GM11168 (cell line): ENCODE measurements around the gene FGF14.
"Not testable (repeated sequence)": the region's sequence is repeated elsewhere in the genome, so short reads cannot be mapped to it uniquely, and the experiment has no call there.

ENCODE experiments used
- in situ Hi-C: fragments of 300-500 bp; cut with MboI; formaldehyde crosslinking; loops from one replicate; pipeline ENCODE4 v1.12.0; 2022; ENCODE audit warnings: low sequenced_read_pairs; ENCODE audit not compliant: unreplicated experiment

Gene FGF14

DNA sequence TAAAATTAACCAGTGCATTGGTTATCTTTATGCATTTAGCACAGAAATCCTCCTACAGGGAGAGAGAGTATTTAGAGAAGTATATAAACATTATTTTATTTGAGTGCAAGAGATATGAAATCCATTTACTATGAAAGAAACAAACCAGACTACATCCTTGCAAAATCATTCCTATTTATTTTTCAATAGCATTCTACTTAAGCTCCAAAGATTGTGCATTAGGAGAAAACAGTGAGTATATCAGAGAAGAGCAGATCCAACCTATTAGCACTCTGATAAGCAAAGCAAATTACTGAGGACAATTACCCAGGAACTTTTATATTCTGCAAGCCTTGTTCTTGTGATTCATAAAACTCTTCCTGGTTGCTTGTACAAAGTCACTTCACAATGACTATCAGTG is 256.1 kb downstream of the FGF14 start:
- in situ Hi-C loops = no loop called here

DNA sequence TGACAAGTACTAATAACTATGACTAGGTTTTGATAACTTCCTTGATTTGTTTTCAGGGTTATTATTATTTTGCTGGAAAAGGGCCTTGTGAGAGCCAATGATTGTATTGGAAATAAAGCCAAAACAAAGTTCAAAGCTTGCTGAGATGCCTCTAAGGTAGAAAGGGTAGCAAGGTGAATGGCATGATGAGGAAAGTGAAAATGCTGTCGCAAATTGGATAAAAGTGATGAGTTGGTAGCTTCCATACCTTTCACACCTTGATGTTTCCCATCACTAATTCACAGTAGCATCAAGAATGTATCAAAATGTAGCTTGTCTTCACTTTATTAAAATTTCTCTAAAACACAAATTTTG is 259.4 kb downstream of the FGF14 start:
- in situ Hi-C loops = no loop called here

DNA sequence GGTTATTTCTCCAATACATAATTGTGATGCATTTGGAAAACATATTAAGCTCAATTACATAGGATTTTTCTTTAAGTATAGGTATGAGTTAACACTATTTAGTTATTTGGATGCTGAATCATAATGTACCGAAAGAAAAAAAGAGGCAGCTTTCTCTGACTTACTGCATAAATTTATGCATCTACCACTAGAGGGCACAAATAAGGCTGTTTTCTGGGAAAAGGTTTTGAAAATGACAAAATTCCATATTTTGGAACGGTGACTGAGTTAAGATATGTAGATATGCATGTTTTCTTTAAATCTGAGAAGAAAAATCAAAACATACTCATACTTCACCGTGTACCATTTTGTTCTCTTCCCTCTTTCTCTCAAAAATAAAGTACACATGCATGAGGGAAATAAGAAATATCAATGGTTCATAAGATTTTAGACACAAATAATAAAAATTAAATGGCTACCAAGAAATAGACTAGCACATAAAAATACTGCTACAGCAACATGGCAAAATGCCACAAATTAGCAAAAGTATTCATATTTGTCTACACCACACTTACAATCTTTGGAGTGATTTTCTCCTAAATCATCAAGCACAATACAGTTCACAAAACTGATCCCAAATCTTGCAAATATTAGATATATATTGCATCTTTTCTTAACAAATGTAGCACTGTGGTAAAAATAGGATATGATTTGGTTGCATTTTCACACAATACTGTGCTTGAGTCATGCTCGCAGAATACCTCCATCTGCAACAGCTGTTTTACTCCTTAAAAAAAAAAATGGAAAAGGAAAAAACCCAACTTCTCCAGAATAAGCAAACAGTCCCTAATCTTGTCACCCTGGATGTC is 260.0 kb downstream of the FGF14 start:
- in situ Hi-C loops = no loop called here

DNA sequence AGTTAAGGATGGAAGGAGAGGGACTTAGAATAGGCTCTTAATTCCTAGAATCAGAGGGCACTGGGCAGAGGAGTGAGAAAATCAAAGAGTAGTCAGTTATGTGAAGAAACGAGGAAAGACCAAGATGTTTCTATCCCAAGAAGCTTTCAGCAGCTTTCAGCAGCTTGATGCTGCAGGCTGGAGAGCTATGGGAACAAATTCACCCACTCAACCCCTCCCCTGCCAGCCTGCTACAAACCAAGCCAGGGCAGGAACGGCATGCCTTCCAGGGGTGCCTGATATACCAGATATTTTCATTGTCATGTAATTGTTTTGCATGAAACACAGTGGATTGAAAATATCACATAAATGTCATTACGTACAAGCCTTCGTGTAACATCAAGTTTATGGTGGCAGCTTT is 262.2 kb downstream of the FGF14 start:
- in situ Hi-C loops = no loop called here

DNA sequence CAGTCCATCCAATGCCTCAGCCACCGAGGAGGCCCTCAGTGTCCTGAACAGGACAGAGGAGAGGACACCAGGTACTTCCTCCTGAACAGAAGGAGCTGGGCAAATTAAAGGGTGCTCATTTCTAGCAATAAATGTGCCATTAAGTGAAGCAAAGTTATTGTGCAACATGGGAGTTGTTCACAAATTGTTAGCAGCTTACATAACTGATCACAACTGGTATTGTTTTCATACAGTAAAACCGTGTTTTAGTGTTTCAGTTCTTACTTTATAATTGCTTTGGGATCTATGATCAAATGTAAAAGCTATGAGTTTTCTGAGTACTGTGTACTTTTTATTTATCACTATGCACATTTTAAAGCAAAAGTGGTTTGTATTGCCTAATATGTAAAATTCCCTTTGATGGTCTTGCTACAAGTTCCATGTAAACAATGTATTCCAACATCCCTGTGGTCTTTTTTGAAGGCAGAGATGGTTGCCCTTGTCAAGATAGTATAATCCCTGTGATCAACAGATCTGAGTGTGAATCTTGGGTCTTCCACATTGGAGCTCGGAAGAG is 263.1 kb downstream of the FGF14 start:
- in situ Hi-C loops = no loop called here

DNA sequence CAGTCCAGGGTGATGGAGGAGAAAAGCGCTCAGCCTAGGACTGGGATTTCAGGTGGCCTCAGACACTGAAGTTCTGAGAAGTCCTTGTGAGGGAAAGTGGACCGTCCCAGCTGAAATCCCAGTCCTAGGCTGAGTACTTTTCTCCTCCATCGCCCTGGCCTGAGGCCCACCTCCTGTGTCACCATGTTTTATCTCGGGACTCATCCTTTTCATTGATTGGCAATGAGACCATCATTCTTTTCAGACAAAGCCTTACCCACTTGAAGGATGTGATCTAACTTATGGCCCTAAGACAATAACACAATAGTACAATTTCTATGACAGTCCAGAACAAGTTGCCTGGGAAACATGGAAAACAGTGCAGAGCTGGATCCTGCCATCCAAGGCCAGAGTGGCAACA is 263.9 kb downstream of the FGF14 start:
- in situ Hi-C loops = not testable (repeated sequence)

DNA sequence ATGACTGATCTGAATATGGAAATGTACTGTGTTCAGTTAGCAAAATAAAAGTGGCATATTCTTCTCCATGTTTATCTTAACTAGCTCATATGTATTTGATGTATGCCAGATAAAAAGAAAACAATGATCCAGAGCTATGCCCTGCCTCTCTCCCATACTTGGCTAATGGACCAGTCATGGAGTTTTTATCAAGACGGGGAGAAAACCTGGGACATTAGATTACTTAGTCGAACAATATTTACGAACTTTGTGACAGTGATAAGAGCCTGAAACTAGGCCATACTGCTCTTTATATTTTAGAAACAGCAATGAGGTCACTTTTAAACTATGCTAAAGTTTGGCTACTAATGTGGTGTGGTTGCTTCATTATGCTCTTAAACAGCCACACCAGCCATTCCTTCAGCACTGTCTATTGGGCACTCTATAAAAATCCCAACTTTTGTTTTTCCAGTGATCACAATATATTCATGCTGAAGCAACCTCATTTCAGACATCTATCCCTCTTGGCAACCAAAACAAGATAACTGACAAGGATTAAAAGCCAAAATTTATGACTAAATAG is 265.0 kb downstream of the FGF14 start:
- in situ Hi-C loops = no loop called here

DNA sequence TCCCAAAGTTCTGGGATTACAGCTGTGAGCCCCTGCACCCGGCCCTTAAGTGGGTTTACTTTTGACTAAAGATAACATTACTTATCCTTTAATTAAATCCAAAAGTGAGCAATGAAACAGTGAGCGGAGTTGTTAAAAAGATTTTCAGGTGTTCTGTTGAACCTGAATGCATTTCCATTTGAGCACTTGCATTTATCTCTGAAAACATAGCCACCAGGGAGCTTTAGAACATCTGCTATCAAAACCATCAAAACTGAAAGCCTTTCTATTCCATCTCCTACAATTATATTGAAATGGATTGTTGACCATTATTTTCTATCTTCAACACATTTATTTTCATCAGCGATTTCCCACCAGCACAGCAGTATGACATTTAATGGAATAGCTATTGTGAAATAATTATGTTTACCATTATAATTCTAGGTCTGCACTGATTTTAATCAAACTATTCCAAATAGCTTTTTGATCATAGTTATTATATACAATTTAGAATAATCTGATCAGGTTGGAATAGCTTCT is 269.0 kb downstream of the FGF14 start:
- in situ Hi-C loops = no loop called here

DNA sequence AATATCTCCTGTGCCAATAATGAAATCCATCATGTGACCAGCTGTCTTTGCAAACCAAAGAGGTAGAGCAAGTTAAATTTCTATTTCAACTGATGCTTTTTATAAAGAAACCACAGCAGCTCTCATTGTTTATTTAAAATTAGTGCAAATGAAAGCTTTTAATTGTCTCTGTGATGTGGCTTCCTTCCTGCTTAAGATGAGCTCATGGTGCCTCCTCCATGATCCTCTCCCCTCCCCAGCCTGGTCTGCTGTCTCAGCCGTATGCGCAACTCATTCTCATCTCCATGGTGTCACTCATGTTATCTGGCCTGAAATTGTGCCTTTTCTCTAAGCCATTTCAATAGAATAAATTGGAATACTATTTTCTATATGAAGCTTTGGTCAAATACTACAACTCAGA is 270.6 kb downstream of the FGF14 start:
- in situ Hi-C loops = no loop called here

DNA sequence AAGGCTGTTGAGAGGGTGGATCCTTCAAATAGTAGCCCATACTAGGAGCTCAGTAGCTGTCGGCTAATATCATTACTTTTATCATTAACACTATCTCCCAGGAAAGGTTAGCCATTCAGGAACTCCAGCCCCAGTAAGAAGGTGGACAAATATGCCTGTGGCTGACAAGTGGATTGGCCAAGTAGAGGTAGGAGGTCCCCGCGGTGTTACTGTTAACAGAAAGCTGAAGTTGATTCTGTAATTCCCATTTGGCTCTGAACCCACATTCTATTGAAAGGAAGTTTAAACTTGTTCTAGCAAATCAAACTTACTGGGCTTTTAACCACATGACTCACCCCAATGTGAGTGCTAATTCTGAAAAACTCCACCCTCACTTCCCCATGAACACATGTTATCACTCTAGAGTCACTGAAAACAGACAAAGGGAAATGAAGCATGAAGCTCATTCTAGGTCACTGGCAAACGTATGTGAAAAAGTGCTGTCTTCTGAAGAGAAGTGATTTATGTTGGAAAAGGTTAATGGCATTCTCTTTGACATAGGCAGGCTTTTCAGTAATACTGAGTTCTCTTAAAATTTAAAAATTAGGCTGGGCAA is 273.5 kb downstream of the FGF14 start:
- in situ Hi-C loops = no loop called here

DNA sequence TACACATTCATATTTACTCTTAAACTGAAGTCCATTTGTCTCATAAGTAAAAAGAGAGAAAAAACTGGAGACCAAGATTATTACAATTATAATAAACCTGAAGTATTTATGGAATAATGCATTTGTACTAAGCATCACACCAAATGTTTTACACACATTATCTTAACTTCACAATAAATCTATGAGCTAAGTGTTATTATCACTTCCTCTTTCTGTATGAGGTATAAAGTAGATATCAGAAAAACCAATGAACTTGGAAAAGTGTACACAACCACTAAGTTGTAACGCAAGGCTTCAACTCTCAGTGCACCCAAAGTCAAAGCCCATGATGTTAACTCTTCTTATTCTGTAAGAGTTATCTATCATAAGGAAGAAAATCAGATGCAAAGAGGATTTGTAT is 274.7 kb downstream of the FGF14 start:
- in situ Hi-C loops = no loop called here

DNA sequence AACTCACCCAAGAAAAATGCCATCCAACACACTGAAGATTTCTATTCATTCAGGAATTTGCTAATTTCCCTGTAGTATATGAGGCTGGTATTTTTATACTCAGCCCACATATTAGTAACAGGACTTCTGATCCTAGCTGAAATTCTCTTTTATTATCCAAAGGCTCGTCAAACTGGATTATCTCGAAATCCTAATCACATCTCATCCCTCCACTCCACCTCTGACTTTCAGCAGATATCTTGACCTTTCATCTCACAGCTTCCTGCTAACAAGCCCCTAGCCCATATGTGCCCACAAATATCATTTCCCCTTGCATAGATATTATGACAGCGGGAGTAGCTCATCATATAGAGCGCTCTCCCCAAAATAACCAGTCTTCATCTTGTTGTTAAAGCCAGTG is 279.7 kb downstream of the FGF14 start:
- in situ Hi-C loops = no loop called here

DNA sequence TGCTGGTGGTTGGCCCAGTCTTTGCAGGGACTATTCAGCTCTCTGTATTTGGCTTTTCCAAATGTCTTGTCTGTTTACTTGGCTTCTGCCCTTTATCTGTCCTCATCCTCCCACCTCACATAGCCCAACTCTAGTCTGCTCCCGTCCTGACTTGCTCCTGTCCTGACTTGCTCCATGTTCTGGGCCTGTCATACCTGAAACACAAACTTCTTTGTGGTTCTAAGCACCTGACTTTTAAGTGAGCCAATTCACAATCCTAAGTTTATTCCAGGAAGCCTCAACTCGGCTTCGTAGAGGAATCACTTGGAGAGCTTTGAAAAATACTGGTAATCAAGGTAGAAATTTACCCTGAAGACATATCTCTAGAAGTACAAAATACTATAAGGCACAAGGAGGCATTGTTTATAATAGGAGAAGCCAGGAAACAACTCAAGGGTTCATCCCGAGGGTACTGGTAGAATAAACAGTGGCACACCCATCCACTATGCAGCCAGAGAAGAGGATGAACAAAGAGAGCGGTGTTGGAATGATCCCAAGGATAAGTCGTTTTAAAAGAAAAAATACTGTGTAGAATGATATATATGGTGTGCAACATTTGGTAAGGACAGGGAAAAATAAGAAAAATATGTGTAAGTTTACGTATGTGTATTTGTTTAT is 284.5 kb downstream of the FGF14 start:
- in situ Hi-C loops = no loop called here

DNA sequence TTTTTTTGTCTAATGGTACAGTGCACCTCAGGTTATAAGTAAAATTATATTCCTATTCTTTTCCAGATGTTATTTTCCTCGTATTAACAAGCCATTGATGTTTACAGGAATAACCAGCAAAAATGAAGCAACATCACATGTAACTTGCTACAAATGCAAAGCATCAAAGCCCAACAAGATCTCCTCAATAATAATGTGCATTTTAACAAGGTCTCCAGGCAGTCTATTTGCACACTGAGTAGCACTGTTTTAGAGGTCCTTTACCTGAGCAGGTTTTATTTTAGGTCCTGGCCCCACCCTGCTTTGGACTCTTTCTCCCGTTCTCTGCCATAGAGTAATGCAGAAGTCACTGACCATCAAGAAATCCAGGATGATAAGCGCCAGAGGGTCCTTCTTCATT is 298.4 kb downstream of the FGF14 start:
- in situ Hi-C loops = no loop called here

DNA sequence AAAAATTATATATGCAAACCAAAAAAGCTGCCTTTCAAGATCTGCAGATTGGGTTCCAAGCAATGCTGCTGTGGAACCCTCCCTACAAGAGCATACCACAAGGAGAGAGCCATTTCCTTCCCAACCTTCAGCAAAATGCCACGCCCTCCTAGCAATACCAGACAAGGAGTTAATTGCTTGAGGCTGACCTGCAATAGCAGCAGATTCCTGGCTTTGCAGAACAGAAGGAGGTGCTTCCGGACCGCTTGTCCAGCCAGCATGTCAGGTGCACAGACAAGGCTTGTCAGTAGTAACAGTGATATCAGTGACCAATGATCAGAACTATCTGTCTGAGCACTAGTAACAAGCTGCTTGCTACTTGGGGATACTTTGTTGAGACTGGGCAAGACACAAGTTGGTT is 301.6 kb downstream of the FGF14 start:
- in situ Hi-C loops = no loop called here

DNA sequence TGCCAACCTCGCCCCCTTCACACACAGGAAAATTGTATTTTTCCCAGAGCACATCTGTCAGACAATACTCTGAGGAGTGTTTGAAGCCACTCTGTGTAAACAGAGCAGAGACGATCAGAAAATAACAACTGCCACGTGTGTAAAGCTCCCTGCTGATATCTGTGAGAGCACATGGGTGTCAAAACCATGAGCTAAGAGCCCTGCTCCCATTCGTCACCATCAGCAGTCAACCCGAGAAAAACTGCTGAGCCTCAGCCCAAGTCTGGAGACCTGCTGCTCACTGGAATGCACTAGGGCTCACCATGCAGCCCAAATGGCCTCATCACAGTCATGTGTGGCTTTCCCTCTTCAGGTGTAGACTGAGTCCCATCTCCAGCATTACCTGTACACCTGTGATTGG is 304.1 kb downstream of the FGF14 start:
- in situ Hi-C loops = no loop called here

DNA sequence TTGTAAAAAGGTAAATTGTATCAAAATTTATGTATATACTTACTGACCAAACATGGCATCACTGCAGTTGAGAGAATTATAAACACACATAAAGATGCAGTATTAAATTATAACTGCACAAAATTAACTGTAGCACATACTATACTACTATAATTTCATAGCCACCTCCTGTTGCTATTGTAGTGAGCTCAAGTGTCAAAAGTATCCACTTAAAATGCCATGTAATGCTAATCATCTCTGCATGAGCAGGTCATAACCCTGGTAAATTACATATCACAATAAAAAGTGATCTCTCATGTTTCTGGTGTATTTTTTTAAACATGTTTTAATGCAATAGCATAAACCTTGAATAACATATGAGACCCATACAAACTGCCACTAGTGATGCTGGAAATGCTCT is 308.6 kb downstream of the FGF14 start:
- in situ Hi-C loops = not testable (repeated sequence)

DNA sequence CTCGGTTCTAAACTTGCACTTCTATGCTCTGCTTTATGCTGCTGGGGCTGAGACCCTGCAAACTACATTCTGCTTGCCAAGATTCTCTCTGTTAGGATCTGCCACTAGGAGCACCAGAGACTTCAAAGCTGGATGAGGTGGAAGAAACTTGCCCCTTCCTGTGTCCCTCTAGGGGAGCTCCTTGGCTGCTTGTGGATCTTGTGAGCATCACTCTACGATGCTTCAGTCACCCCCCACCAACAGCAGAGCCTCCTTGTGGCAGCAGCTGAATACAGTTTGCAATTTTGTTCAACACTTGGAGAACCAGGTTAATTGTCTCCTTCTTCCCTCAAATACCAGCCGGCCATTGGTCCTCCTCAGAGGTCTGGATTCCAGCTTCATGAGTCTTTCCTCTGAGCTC is 310.6 kb downstream of the FGF14 start:
- in situ Hi-C loops = no loop called here

DNA sequence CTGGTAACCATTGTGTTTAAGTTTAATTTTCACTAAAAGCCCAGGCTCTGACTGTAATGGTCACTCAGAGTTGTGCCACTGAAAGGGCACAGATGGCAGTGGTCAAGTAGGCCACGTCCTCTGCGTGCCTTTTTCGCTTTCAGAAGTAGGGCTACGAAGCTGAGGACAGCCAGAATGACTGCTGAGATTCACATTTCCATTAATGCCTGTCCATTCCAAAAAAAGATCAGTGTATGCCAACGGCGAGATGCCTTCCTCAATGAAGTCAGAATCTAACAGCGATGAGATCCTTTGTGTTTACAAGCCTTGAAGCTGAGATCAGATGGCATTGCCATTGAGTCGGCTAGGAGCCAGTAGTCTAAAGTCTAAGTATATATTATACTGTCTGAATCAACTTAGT is 311.3 kb downstream of the FGF14 start:
- in situ Hi-C loops = no loop called here

DNA sequence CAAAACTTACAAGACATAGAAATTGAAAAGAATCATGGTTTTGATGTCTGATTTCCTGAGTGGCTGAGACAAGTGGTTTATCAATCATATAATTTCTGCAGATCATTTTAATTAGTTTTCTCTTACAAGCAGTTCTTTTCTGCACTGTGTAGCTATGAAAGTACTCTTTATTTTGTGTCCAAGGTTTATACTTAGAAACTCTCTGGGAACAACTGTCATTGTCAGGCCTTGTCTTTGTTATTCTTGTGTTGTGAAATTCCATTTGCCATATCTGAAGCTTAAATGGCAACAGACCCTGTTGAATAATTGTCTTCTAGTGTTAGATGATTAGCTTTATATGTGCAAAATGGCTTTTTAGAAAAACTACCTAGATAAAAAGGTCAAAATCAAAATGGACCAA is 312.1 kb downstream of the FGF14 start:
- in situ Hi-C loops = no loop called here

DNA sequence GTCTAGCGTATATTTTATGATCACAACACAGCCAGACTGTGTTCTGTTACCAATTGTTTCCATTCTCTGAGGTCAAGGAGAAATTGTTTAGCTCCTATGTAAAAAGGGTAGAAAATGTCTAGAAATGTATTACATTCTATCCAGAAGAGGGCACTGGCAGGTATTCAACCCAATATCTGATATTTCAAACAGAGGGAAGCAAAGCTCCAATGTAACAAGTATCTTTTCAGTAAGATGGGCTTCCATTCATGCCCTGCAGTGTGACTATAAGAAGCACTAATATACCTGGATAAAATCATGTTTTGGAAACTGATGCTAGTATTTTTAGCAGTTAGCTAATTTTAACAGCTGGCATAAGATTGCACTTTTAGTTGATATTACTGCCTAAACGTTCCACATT is 312.7 kb downstream of the FGF14 start:
- in situ Hi-C loops = no loop called here
